Measurements from ENCODE around the gene RSRC1.
A peak's percentile ranks its signal among the peaks of the same experiment; 100 is the strongest.

Gene RSRC1

DNA sequence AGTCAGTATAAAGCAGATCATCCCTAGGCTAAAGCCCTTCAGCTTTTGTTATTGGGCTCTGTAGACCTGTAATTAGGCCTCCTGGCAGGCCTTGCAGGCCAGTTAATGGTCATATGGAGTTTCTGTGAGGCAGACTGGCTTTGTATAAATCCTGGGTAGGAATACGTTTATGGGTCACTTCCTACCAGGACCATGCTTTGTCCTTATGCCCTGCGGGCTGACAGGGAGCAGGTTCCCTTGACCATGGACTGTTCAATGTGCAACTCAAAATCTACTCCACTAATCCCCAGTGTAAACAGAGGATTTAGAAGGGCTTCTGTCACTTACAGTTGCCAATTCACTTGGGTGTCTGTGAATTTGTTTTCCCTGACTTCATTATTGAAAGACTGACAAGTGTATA, 258.4 kb downstream of the RSRC1 start:
- DNase-seq (ENCODE audit: insufficient read length, low spot score), result no peak
- TF ChIP-seq POU2F2 (IDR thresholded peaks at IDR 0.05; ENCODE audit: low read depth, low read length), result no peak
- no peak for TF ChIP-seq SPI1 (IDR thresholded peaks at IDR 0.05; ENCODE audit: low read depth, low read length)
- no peak for TF ChIP-seq TAF1 (IDR thresholded peaks at IDR 0.05; ENCODE audit: low read depth, low read length)
- TF ChIP-seq POLR2AphosphoS5 (IDR thresholded peaks at IDR 0.05; ENCODE audit: low read depth, low read length), result no peak
- TF ChIP-seq POLR2A (IDR thresholded peaks at IDR 0.05; ENCODE audit: low read depth, low read length), result no peak
- TF ChIP-seq PAX5 (IDR thresholded peaks at IDR 0.05; ENCODE audit: insufficient read depth, low read length, severe bottlenecking), result no peak
- FAIRE-seq, result no peak

DNA sequence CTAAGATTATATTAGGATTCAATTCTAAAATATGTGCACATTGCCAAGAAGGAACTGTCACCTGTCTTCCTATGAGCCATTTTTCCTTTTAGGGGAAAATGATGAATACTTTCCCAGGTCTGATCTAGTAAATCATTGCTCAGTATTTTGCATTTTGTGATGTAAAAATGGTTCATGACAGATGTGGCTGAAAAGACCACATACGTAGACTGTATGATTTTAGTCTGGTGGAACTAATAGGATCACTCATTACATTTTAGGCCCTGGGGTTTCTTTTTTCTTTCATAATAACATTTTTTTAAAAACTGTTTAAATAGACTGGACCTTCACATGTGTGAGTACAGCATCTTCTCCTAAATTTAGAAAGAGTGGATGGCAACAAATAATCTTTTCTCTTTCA, 259.4 kb downstream of the RSRC1 start:
- TF ChIP-seq PAX5 (IDR thresholded peaks at IDR 0.05; ENCODE audit: insufficient read depth, low read length, severe bottlenecking) (no peak), POU2F2 (IDR thresholded peaks at IDR 0.05; ENCODE audit: low read depth, low read length) (no peak), POLR2AphosphoS5 (IDR thresholded peaks at IDR 0.05; ENCODE audit: low read depth, low read length) (no peak), SPI1 (IDR thresholded peaks at IDR 0.05; ENCODE audit: low read depth, low read length) (no peak)
- DNase-seq (ENCODE audit: insufficient read length, low spot score), result no peak
- FAIRE-seq, result no peak

DNA sequence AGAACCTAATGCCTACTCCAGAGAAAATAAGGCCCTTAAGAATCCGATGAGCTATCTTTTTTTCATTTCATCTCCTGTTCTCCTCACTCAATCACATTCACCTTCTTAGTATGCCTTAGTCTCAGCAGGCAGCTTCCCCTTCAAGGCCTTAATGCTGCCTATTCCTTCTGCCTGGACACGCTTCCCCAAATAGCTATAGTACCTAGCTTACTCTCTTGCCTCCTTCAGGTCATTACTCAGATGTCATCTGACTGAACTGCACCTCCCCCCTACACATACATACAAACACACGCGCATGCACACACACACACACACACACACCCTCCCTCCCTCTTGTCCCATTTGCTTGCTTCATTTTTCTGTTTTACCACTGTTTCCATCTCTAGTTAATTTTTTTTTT, 269.6 kb downstream of the RSRC1 start:
- FAIRE-seq (no peak), DNase-seq (ENCODE audit: insufficient read length, low spot score) (no peak)

DNA sequence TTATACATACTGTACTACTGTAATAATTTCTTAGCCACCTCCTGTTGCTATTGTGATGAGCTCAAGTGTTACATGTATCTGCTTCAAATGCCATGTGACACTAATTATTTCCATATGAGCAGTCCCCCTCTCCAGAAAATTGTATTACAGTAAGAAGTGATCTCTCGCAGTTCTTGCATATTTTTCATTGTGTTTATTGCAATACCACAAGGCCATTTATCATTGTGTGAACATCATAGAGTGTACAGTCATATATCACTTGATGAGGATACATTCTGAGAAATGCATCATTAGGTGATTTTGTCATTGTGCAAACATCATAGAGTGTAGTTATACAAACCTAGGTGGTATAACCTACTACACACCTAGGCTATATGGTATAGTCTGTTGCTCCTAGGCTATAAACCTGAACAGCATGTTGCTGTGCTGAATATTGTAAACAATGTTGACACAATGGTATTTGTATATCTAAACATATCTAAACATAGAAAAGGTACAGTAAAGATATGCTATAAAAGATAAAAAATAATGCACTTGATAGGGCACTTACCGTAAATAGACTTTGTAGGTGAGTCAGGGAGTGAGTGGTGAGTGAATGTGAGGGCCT, 271.5 kb downstream of the RSRC1 start:
- FAIRE-seq (peak; percentile 78), DNase-seq (ENCODE audit: insufficient read length, low spot score) (no peak)
- TF ChIP-seq POLR2A (IDR thresholded peaks at IDR 0.05; ENCODE audit: low read depth, low read length), result no peak
- TF ChIP-seq POU2F2 (IDR thresholded peaks at IDR 0.05; ENCODE audit: low read depth, low read length), result no peak
- no peak for TF ChIP-seq TAF1 (IDR thresholded peaks at IDR 0.05; ENCODE audit: low read depth, low read length)
- no peak for TF ChIP-seq POLR2AphosphoS5 (IDR thresholded peaks at IDR 0.05; ENCODE audit: low read depth, low read length)

More for the DNA sequence above, 269.6 kb downstream of the RSRC1 start:
- TF ChIP-seq POLR2A (IDR thresholded peaks at IDR 0.05; ENCODE audit: low read depth, low read length) (no peak), PAX5 (IDR thresholded peaks at IDR 0.05; ENCODE audit: insufficient read depth, low read length, severe bottlenecking) (no peak), POLR2AphosphoS5 (IDR thresholded peaks at IDR 0.05; ENCODE audit: low read depth, low read length) (no peak), TAF1 (IDR thresholded peaks at IDR 0.05; ENCODE audit: low read depth, low read length) (no peak), POU2F2 (IDR thresholded peaks at IDR 0.05; ENCODE audit: low read depth, low read length) (no peak), SPI1 (IDR thresholded peaks at IDR 0.05; ENCODE audit: low read depth, low read length) (no peak)

DNA sequence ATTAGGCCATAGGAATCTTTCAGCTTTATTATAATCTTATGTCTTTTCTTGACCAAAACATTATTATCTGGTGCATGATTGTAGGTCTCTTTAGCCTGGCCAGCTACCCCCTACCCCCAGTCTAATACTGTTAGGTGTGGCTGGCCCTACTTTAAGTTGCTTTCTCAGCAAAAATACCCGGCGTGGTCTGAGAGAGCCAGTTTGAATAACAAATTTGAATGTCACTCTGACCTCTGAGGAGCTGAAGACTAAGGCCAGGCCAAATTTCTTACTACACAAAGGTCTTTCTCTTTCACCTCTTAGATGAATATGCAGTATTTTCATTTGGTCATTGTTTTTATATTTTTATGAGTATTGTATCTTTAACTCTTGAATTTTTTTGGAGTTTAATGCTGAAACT, 272.6 kb downstream of the RSRC1 start:
- DNase-seq (ENCODE audit: insufficient read length, low spot score), result no peak
- no peak for FAIRE-seq
- TF ChIP-seq SPI1 (IDR thresholded peaks at IDR 0.05; ENCODE audit: low read depth, low read length) (no peak), POLR2AphosphoS5 (IDR thresholded peaks at IDR 0.05; ENCODE audit: low read depth, low read length) (no peak)

DNA sequence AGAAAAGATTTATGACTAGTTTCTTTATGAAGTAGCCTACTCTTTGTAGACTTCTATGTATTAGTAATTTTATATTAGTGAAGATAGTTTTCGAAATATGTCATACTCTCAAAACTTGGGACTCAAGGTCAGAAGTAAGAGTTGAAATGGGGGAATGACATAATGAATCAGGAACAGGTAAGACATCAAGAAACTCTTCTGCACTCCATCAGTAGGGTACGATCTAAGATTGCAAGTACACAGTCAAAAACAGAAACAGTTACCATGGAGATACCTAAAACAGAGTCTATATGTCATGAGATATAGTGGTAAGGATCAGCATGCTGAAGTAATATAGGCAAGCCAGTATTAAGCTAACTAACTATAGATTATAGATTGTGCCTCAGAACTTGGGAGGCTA, 274.1 kb downstream of the RSRC1 start:
- DNase-seq (ENCODE audit: insufficient read length, low spot score), result no peak
- FAIRE-seq, result no peak
- TF ChIP-seq TAF1 (IDR thresholded peaks at IDR 0.05; ENCODE audit: low read depth, low read length), result no peak
- no peak for TF ChIP-seq POLR2AphosphoS5 (IDR thresholded peaks at IDR 0.05; ENCODE audit: low read depth, low read length)
- TF ChIP-seq POLR2A (IDR thresholded peaks at IDR 0.05; ENCODE audit: low read depth, low read length), result no peak
- TF ChIP-seq PAX5 (IDR thresholded peaks at IDR 0.05; ENCODE audit: insufficient read depth, low read length, severe bottlenecking), result no peak
- no peak for TF ChIP-seq POU2F2 (IDR thresholded peaks at IDR 0.05; ENCODE audit: low read depth, low read length)
- TF ChIP-seq SPI1 (IDR thresholded peaks at IDR 0.05; ENCODE audit: low read depth, low read length), result no peak

DNA sequence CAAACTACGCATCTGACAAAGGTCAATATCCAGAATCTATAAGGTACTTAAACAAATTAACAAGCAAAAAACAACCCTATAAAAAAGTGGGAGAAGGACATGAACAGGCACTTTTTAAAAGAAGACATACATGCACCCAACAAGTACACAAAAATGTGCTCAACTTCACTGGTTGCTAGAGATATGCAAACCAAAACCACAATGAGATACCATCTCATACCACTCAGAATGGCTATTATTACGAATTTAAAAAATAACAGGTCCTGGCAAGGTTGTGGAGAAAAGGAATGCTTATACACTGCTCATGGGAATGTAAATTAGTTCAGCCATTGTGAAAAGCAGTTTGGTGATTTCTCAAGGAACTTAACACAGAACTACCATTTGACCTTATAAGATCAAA, 285.5 kb downstream of the RSRC1 start:
- TF ChIP-seq POU2F2 (IDR thresholded peaks at IDR 0.05; ENCODE audit: low read depth, low read length) (no peak), SPI1 (IDR thresholded peaks at IDR 0.05; ENCODE audit: low read depth, low read length) (no peak), POLR2AphosphoS5 (IDR thresholded peaks at IDR 0.05; ENCODE audit: low read depth, low read length) (no peak), PAX5 (IDR thresholded peaks at IDR 0.05; ENCODE audit: insufficient read depth, low read length, severe bottlenecking) (no peak), POLR2A (IDR thresholded peaks at IDR 0.05; ENCODE audit: low read depth, low read length) (no peak), TAF1 (IDR thresholded peaks at IDR 0.05; ENCODE audit: low read depth, low read length) (no peak)
- FAIRE-seq (no peak), DNase-seq (ENCODE audit: insufficient read length, low spot score) (no peak)

DNA sequence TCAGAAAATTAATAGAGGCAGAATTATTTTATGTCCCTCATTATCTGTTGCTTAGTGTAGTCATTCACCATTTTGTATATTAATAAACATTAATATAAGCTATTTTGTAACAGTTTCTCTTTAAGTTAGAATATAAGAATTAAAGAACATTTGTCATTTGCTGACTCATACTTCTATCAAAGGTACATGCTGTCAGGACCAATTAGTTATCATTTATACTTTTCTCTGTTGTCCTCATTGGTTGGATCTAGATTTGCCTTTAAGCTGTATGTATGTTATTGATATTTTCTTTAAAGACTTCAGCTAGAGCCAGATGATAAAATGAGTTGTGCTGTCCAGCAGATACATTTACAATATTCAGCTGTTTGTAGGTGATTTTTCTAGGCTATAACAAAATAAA, 292.7 kb downstream of the RSRC1 start:
- FAIRE-seq (no peak), DNase-seq (ENCODE audit: insufficient read length, low spot score) (no peak)
- TF ChIP-seq POLR2AphosphoS5 (IDR thresholded peaks at IDR 0.05; ENCODE audit: low read depth, low read length), result no peak
- no peak for TF ChIP-seq POU2F2 (IDR thresholded peaks at IDR 0.05; ENCODE audit: low read depth, low read length)
- TF ChIP-seq TAF1 (IDR thresholded peaks at IDR 0.05; ENCODE audit: low read depth, low read length), result no peak
- no peak for TF ChIP-seq PAX5 (IDR thresholded peaks at IDR 0.05; ENCODE audit: insufficient read depth, low read length, severe bottlenecking)

DNA sequence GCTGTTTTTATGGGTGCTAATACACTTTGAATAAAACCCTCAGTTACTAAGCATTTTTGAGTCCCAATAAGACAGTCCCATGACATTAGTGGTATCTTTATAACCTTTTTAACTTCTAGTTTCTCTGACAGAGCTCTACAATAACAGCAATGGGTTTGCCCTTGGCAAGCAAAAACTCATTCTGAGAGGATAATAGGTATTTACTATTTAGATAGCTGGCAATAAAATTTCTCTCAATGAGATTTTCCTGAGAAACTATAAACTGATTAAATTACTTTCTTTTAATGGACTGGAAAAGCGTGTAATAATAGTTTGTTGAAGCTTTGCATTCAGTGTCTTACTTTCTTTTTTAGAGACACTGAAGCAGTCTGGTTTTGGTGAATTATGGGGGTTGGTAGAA, 293.1 kb downstream of the RSRC1 start:
- DNase-seq (ENCODE audit: insufficient read length, low spot score), result no peak
- TF ChIP-seq POLR2A (IDR thresholded peaks at IDR 0.05; ENCODE audit: low read depth, low read length), result no peak
- no peak for TF ChIP-seq TAF1 (IDR thresholded peaks at IDR 0.05; ENCODE audit: low read depth, low read length)
- no peak for TF ChIP-seq POLR2AphosphoS5 (IDR thresholded peaks at IDR 0.05; ENCODE audit: low read depth, low read length)
- TF ChIP-seq SPI1 (IDR thresholded peaks at IDR 0.05; ENCODE audit: low read depth, low read length), result no peak
- no peak for TF ChIP-seq PAX5 (IDR thresholded peaks at IDR 0.05; ENCODE audit: insufficient read depth, low read length, severe bottlenecking)
- TF ChIP-seq POU2F2 (IDR thresholded peaks at IDR 0.05; ENCODE audit: low read depth, low read length), result no peak
- FAIRE-seq, result no peak

DNA sequence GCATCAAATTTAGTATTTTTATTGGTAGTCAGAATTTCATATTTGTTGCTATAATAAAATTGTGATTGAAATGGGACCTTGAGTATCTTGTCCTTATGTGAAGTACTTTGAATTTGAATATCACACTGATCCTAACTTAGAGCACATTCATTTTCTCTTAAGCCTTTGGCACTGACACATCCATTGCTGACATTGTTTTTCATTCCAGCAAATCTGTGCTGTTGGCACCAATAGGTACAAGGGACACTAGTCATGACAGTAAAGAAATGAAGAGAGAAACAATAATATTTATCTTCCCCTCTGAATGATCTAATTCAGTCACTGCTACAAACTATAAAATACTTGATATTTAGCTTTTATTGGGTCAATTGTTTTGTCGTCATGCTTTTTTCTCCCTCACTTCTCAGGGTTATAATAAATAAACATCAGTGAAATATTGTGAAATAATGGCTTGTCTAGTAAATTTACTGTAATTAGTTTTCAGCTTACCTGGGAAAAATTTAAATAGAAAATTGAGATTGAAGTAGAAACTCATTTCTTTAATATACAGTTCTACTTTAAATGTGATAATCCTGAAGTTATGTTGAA, 294.3 kb downstream of the RSRC1 start:
- TF ChIP-seq PAX5 (IDR thresholded peaks at IDR 0.05; ENCODE audit: insufficient read depth, low read length, severe bottlenecking) (no peak), POLR2A (IDR thresholded peaks at IDR 0.05; ENCODE audit: low read depth, low read length) (no peak), POU2F2 (IDR thresholded peaks at IDR 0.05; ENCODE audit: low read depth, low read length) (no peak), SPI1 (IDR thresholded peaks at IDR 0.05; ENCODE audit: low read depth, low read length) (no peak), TAF1 (IDR thresholded peaks at IDR 0.05; ENCODE audit: low read depth, low read length) (no peak)
- DNase-seq (ENCODE audit: insufficient read length, low spot score), result no peak

More for the DNA sequence above, 294.3 kb downstream of the RSRC1 start:
- no peak for FAIRE-seq
